Measurements from ENCODE around the gene APBB2. TPM values are rescaled to one million over a fixed set of nuclear protein-coding genes. Genes with fewer than 3 reads are reported as not detected.

The APBB2 gene
- total RNA-seq, 2 donors from 2014 or later = 34.8 to 42.8 TPM

GRCh38 chr4:41104155-41104554, 110.2 kb downstream of the APBB2 start:
- no peaks in the 10 kb centered on the region for H3K27me3 ChIP-seq
- peaks cover 0 to 1% of the 10 kb centered on the region in 2 donors for H3K36me3 ChIP-seq (replicated peaks in 1 of 2; ENCODE audit: insufficient read depth in 1 of 2, low read depth in 2 of 2)
- ATAC-seq (no peak), DNase-seq (no peak)
- H3K4me1 ChIP-seq = no peaks in the 10 kb centered on the region
- no peak overlapping the region for H3K4me3 ChIP-seq
- 82% methylated on average over 3 of the region's 3 CpGs for WGBS, 2 donors
- intact Hi-C loops (cut with DNase I) = no loop called here
- no peak for TF ChIP-seq POLR2A (IDR thresholded peaks at IDR 0.05)
- no peak for TF ChIP-seq CTCF (IDR thresholded peaks at IDR 0.05)
- H3K9me3 ChIP-seq = no peaks in the 10 kb centered on the region
- no peak overlapping the region for H3K27ac ChIP-seq

- DNase-seq = no peak
- peaks cover under 1% of the 10 kb centered on the region for H3K4me1 ChIP-seq
- H3K36me3 ChIP-seq (replicated peaks in 1 of 2; ENCODE audit: insufficient read depth in 1 of 2, low read depth in 2 of 2) = peaks cover 0 to 1% of the 10 kb centered on the region in 2 donors
- intact Hi-C loops (cut with DNase I) = no loop called here
- no peak for TF ChIP-seq POLR2A (IDR thresholded peaks at IDR 0.05)
- TF ChIP-seq CTCF (IDR thresholded peaks at IDR 0.05) = no peak
- H3K4me3 ChIP-seq = no peak overlapping the region
- ATAC-seq = no peak
- no peaks in the 10 kb centered on the region for H3K27me3 ChIP-seq
- no peaks in the 10 kb centered on the region for H3K9me3 ChIP-seq
- WGBS, 2 donors = 77 to 81% methylated on average over 3 of the region's 3 CpGs
- H3K27ac ChIP-seq = no peak overlapping the region
These were observed 110.7 kb downstream of the APBB2 start for GRCh38 chr4:41103657-41104056.

DNA sequence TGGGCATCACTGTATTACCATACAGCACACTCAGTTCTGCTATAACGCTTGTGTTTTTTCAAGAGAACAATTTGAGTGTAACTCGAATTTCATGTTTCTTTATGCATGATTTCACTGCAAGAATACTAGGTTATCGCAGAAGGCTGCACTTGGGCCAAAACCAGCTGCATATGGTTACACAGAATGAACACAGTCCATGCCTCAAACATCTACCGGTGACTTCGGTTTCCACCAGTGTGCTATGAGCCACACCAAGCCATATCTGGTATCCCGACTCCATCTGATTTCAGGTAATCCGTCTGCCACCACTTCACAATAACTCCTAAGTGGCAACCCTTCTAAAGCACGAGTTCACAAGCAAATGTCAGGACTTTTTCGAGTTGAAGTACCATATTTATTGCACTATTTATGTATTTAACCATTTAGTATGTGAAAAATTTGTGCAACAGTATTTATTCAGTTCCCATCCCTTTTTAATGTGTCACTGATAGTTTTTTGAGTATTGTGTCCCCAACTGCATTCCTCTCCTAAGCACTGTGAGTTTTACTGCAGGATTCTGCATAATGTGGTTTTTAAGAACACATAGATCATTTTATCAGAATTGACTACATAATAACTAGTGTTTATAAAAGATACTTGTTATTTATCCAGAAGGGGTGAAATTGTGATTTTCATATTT, 111.8 kb downstream of the APBB2 start:
- peaks cover 0 to 1% of the 10 kb centered on the region in 2 donors for H3K36me3 ChIP-seq (replicated peaks in 1 of 2; ENCODE audit: insufficient read depth in 1 of 2, low read depth in 2 of 2)
- no peak for DNase-seq
- WGBS, 2 donors = 77 to 85% methylated on average over 9 of the region's 9 CpGs
- no peaks in the 10 kb centered on the region for H3K27me3 ChIP-seq
- intact Hi-C loops (cut with DNase I) = no loop called here
- no peak for TF ChIP-seq POLR2A (IDR thresholded peaks at IDR 0.05)
- no peak for TF ChIP-seq CTCF (IDR thresholded peaks at IDR 0.05)
- no peak overlapping the region for H3K4me3 ChIP-seq
- H3K4me1 ChIP-seq = peaks cover 7% of the 10 kb centered on the region
- H3K27ac ChIP-seq = no peak overlapping the region
- no peaks in the 10 kb centered on the region for H3K9me3 ChIP-seq
- no peak for ATAC-seq

GRCh38 chr4:41098093-41099048, 116.0 kb downstream of the APBB2 start:
- Histone ChIP-seq H3K4me3 (no peak overlapping the region), H3K27me3 (no peaks in the 10 kb centered on the region), H3K27ac (no peak overlapping the region), H3K4me1 (peaks cover 7% of the 10 kb centered on the region), H3K36me3 (replicated peaks in 1 of 2; ENCODE audit: insufficient read depth in 1 of 2, low read depth in 2 of 2) (peaks cover 0 to 1% of the 10 kb centered on the region in 2 donors), H3K9me3 (no peaks in the 10 kb centered on the region)
- TF ChIP-seq CTCF (IDR thresholded peaks at IDR 0.05) (no peak), POLR2A (IDR thresholded peaks at IDR 0.05) (no peak)
- DNase-seq (no peak), ATAC-seq (no peak)
- intact Hi-C loops (cut with DNase I) = no loop called here
- 80 to 87% methylated on average over 5 of the region's 5 CpGs for WGBS, 2 donors
